Measurements from ENCODE around the gene OSBPL7.

OSBPL7 gene

GRCh38 chr17:47821424-47822391 lies at the start of gene OSBPL7:
OSBPL7 (minus strand) TSS chr17:47821794; CDS start chr17:47820278, 1,516 bp downstream.
- peak in 2 of 3 experiments; percentile 45 to 73 for DNase-seq (ENCODE audit: low read depth in 3 of 3)

GRCh38 chr17:47871048-47871447 lies 49.5 kb upstream of the OSBPL7 start:
- no peak for DNase-seq (ENCODE audit: low read depth in 3 of 3)

- DNase-seq (ENCODE audit: low read depth in 3 of 3), result no peak
These were observed 48.5 kb upstream of the OSBPL7 start for GRCh38 chr17:47870056-47870455.

- no peak for DNase-seq (ENCODE audit: low read depth in 3 of 3)
These were observed 47.5 kb upstream of the OSBPL7 start for GRCh38 chr17:47869114-47869513.

GRCh38 chr17:47867813-47868533 lies 46.4 kb upstream of the OSBPL7 start:
- no peak for DNase-seq (ENCODE audit: low read depth in 3 of 3)

GRCh38 chr17:47866941-47867340 lies 45.3 kb upstream of the OSBPL7 start:
- DNase-seq (ENCODE audit: low read depth in 3 of 3), result no peak

GRCh38 chr17:47864791-47865216 lies 43.2 kb upstream of the OSBPL7 start:
- DNase-seq (ENCODE audit: low read depth in 3 of 3), result no peak

GRCh38 chr17:47862621-47863440 lies 41.2 kb upstream of the OSBPL7 start:
- DNase-seq (ENCODE audit: low read depth in 3 of 3), result no peak

GRCh38 chr17:47860386-47860785 lies 38.8 kb upstream of the OSBPL7 start:
- DNase-seq (ENCODE audit: low read depth in 3 of 3), result no peak

- no peak for DNase-seq (ENCODE audit: low read depth in 3 of 3)
These were observed 36.2 kb upstream of the OSBPL7 start for GRCh38 chr17:47857551-47858455.

- DNase-seq (ENCODE audit: low read depth in 3 of 3), result no peak
These were observed 35.2 kb upstream of the OSBPL7 start for GRCh38 chr17:47856830-47857229.

- no peak for DNase-seq (ENCODE audit: low read depth in 3 of 3)
These were observed 34.1 kb upstream of the OSBPL7 start for GRCh38 chr17:47855737-47856136.

GRCh38 chr17:47853616-47854015 lies 32.0 kb upstream of the OSBPL7 start:
- DNase-seq (ENCODE audit: low read depth in 3 of 3), result no peak

- DNase-seq (ENCODE audit: low read depth in 3 of 3), result no peak
These were observed 30.7 kb upstream of the OSBPL7 start for GRCh38 chr17:47852113-47852949.

GRCh38 chr17:47851764-47852112 lies 30.1 kb upstream of the OSBPL7 start:
- no peak for DNase-seq (ENCODE audit: low read depth in 3 of 3)

GRCh38 chr17:47850692-47851573 lies 29.3 kb upstream of the OSBPL7 start, which contains the start of gene SP6:
SP6 (minus strand) TSS chr17:47851163; CDS start chr17:47848429, 2,734 bp downstream.
- peak in 2 of 3 experiments; percentile 36 to 79 for DNase-seq (ENCODE audit: low read depth in 3 of 3)

GRCh38 chr17:47850373-47850691 lies 28.7 kb upstream of the OSBPL7 start:
- DNase-seq (ENCODE audit: low read depth in 3 of 3), result no peak

- no peak for DNase-seq (ENCODE audit: low read depth in 3 of 3)
These were observed 26.6 kb upstream of the OSBPL7 start for GRCh38 chr17:47848198-47848513.

Measured in stimulated activated CD4-positive, alpha-beta T cell treated with anti-CD3 and anti-CD28 coated beads, TNF-alpha, amount 100 ng/mL, for 24 hours (primary cell).